Esophagus squamous epithelium (tissue), 4 donors: ENCODE results near the gene ZFP36L2.

Experiments
- CTCF ChIP-seq, 6 experiments: fragments of 450-650 bp in 4 of 6; fragments of 200-600 bp in 2 of 6; sonication (generic) in 2 of 6; IDR thresholded peaks; one replicate each; pipeline ENCODE4 v1.5.1; 2016 to 2019; ENCODE audit warnings: antibody characterized with exemption in 6 of 6, mild to moderate bottlenecking in 4 of 6, moderate library complexity in 4 of 6
- POLR2A ChIP-seq, 4 donors: fragments of 450-650 bp; IDR thresholded peaks; one replicate each; pipeline ENCODE4 v1.6.1; 2017; ENCODE audit warnings: antibody characterized with exemption in 4 of 4, mild to moderate bottlenecking in 4 of 4, moderate library complexity in 3 of 4

GRCh38 chr2:43228756-43229659, 2.6 kb upstream of the ZFP36L2 start:
- TF ChIP-seq CTCF (IDR thresholded peaks at IDR 0.05) (no peak), POLR2A (IDR thresholded peaks at IDR 0.05) (no peak)
